ENCODE results near the gene VTA1. TPM values are rescaled to one million over a fixed set of nuclear protein-coding genes. Genes with fewer than 3 reads are reported as not detected.

VTA1 gene
- total and polyA plus RNA-seq, 2 of the 8 experiments (the other 6 are each of a cell fraction or from before 2014, with no cell fraction given), result 63.6 to 67.0 TPM

DNA sequence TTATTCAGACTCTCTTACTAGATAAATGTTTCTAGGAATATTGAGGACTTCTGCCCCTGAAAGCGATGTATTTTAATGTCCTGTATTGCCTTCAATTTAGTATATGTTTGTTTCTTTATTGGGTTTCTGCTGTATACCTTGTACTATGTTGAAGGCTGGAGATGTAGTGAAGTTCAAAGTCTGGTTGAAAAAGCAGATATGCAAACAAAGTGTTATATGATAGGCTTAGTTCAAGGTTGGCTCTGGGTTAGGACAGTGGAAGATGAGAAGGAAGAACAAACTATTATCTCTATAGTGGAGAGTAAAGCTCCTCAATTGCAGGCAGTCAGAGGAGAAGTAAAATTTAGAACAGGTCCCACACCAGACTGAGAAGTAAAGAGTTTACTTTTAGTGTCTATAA, 118.4 kb downstream of the VTA1 start:
- H3K18ac ChIP-seq (ENCODE audit: extremely low read depth, low read length), result no peak overlapping the region
- H2BK120ac ChIP-seq (replicated peaks; ENCODE audit: low read depth, low read length), result no peak overlapping the region
- 94% methylated on average over 1 of the region's 1 CpG; no CpG with 5 or more reads in 1 of the 2 experiments for WGBS, 2 experiments (ENCODE audit: extremely low coverage in 1 of 2, insufficient coverage in 1 of 2, insufficient read length in 1 of 2, insufficient replicate concordance in 2 of 2, low coverage in 1 of 2, low lambda C conversion rate in 2 of 2, missing lambda C conversion rate in 1 of 2)
- no peak overlapping the region for H2BK15ac ChIP-seq (ENCODE audit: low read length)
- peaks cover 2% of the 10 kb centered on the region; the same call in 1 of the 2 replicates for H3K23me2 ChIP-seq (ENCODE audit: low read depth, low read length)
- no peaks in the 10 kb centered on the region for H4K20me1 ChIP-seq (replicated peaks in 1 of 2; ENCODE audit: control insufficient read depth in 1 of 2, insufficient read depth in 2 of 2, low read length in 2 of 2)
- no peak overlapping the region for H3K4ac ChIP-seq (replicated peaks; ENCODE audit: insufficient read length, low read depth, low read length)
- no peak overlapping the region for H4K5ac ChIP-seq (ENCODE audit: insufficient read length, low read depth, low read length)
- no peak overlapping the region for H2BK5ac ChIP-seq (ENCODE audit: low read depth, low read length)
- no peaks in the 10 kb centered on the region for H3K79me2 ChIP-seq (ENCODE audit: control insufficient read depth in 1 of 2, insufficient read depth in 2 of 2, low read length in 2 of 2)
- H2AK5ac ChIP-seq (ENCODE audit: low read depth, low read length), result no peak overlapping the region
- H3K56ac ChIP-seq (replicated peaks; ENCODE audit: insufficient read length, low read depth, low read length), result no peak overlapping the region
- TF ChIP-seq SIN3A (conservative IDR thresholded peaks at IDR 0.05 in 1 of 2, IDR thresholded peaks at IDR 0.05 in 1 of 2; ENCODE audit: low read depth in 1 of 2, low read length in 2 of 2), result no peak
- TF ChIP-seq BACH1 (IDR thresholded peaks at IDR 0.05; ENCODE audit: low read length), result no peak
- no peak for TF ChIP-seq TEAD4 (IDR thresholded peaks at IDR 0.05; ENCODE audit: low read depth, low read length)
- TF ChIP-seq, protein P1, sequence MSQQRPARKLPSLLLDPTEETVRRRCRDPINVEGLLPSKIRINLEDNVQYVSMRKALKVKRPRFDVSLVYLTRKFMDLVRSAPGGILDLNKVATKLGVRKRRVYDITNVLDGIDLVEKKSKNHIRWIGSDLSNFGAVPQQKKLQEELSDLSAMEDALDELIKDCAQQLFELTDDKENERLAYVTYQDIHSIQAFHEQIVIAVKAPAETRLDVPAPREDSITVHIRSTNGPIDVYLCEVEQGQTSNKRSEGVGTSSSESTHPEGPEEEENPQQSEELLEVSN (IDR thresholded peaks at IDR 0.05), result no peak
- no peak for TF ChIP-seq RNF2 (IDR thresholded peaks at IDR 0.05; ENCODE audit: borderline replicate concordance, low read depth, low read length, missing control alignments, poor library complexity, severe bottlenecking)
- TF ChIP-seq FOSL1 (IDR thresholded peaks at IDR 0.05; ENCODE audit: insufficient read depth, low read depth, low read length), result no peak
- TF ChIP-seq CBX8 (IDR thresholded peaks at IDR 0.05; ENCODE audit: borderline replicate concordance, low read depth, low read length), result no peak
- TF ChIP-seq MAFK (IDR thresholded peaks at IDR 0.05; ENCODE audit: low read depth, low read length), result no peak
- no peak for TF ChIP-seq SRF (IDR thresholded peaks at IDR 0.05; ENCODE audit: low read depth, low read length)
- no peak for TF ChIP-seq SAP30 (IDR thresholded peaks at IDR 0.05; ENCODE audit: insufficient read depth, insufficient replicate concordance, low read length)
- TF ChIP-seq BRCA1 (IDR thresholded peaks at IDR 0.05; ENCODE audit: low read depth, low read length), result no peak
- no peak for TF ChIP-seq JUND (IDR thresholded peaks at IDR 0.05; ENCODE audit: low read length)
- TF ChIP-seq NRF1 (IDR thresholded peaks at IDR 0.05; ENCODE audit: low read depth, low read length), result no peak
- ChIA-PET POLR2A (ENCODE audit: partially characterized antibody) (no interaction called here), CTCF (ENCODE audit: partially characterized antibody) (interaction anchor here (0.9 to 3.8 kb wide), 2 partner anchors 14 to 33 kb away, joined by 3 to 9 read pairs; no protein-coding TSS in a partner anchor)
- H3K4me2 ChIP-seq (ENCODE audit: insufficient read depth in 1 of 2, low read depth in 2 of 2, low read length in 2 of 2), result no peak overlapping the region
- no peaks in the 10 kb centered on the region for H3K4me1 ChIP-seq (replicated peaks in 1 of 4; ENCODE audit: control insufficient read depth in 3 of 4, insufficient read depth in 4 of 4, low read length in 3 of 4)
- H3K27ac ChIP-seq (ENCODE audit: low read depth, low read length), result no peak overlapping the region
- H2AFZ ChIP-seq (ENCODE audit: low read length), result no peak overlapping the region
- no peak overlapping the region for H3K9ac ChIP-seq (replicated peaks in 1 of 4; ENCODE audit: extremely low read depth in 1 of 4, low read depth in 3 of 4, low read length in 3 of 4)
- no peak overlapping the region for H3K4me3 ChIP-seq (ENCODE audit: extremely low read depth in 1 of 4, insufficient read depth in 2 of 4, low read depth in 3 of 4, low read length in 4 of 4)
- H4K91ac ChIP-seq (replicated peaks; ENCODE audit: insufficient read length, low read length), result no peak overlapping the region
- no peaks in the 10 kb centered on the region for H3K36me3 ChIP-seq (ENCODE audit: control insufficient read depth in 2 of 4, insufficient read depth in 4 of 4, low read length in 3 of 4)
- H3K79me1 ChIP-seq (ENCODE audit: low read depth, low read length), result no peaks in the 10 kb centered on the region
- FAIRE-seq, result no peak
- H3K23ac ChIP-seq (ENCODE audit: insufficient read length), result no peak overlapping the region
- H2BK12ac ChIP-seq (ENCODE audit: low read depth, low read length), result no peak overlapping the region
- DNase-seq (ENCODE audit: low read depth in 1 of 2, low spot score in 2 of 2), result no peak
- H2BK20ac ChIP-seq (ENCODE audit: low read length), result no peak overlapping the region
- H3K9me3 ChIP-seq (ENCODE audit: insufficient read depth in 2 of 2, low read depth in 1 of 2, low read length in 1 of 2), result no peaks in the 10 kb centered on the region
- H3K27me3 ChIP-seq (replicated peaks in 1 of 4; ENCODE audit: control insufficient read depth in 3 of 4, extremely low read depth in 1 of 4, insufficient read depth in 3 of 4, low read length in 3 of 4), result peaks cover 0 to 1% (median 0%) of the 10 kb centered on the region in 4 experiments; a peak in 1 of 7 replicates
- H3K14ac ChIP-seq (ENCODE audit: insufficient read length), result no peak overlapping the region
- H4K8ac ChIP-seq (ENCODE audit: extremely low read depth, insufficient read depth, low read length), result no peak overlapping the region

Measured in H1 (cell line).